ENCODE data around the gene CDK14.

The CDK14 gene

DNA sequence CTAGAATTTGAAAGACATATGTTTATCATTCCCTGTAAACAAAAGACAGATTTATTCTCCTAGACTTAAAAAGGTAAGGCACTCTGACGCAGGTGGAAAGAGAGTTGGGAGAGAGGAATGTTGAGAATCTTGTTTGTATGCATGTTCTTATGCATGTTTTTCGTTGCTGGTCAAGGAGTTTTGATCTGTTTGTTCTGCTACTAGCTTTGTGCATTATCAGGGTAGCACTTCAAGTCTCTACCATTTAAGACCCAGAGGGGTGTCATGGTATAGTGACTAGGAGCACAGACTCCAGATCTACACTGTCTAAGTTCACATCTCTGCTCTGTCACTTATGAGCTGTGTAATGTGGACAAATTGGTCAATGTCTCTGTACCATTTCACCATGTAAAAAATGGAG, 467.9 kb downstream of the CDK14 start:
- no peak overlapping the region for H3K9ac ChIP-seq (ENCODE audit: low read length)
- no peaks in the 10 kb centered on the region for H3K9me3 ChIP-seq (ENCODE audit: low read length)
- H3K4me1 ChIP-seq (ENCODE audit: insufficient read depth, low read length, severe bottlenecking): peaks cover 8% of the 10 kb centered on the region
- no peak overlapping the region for H2AFZ ChIP-seq (ENCODE audit: low read length)
- H3K9me2 ChIP-seq (ENCODE audit: low read depth, low read length): no peaks in the 10 kb centered on the region
- no peaks in the 10 kb centered on the region for H3K27me3 ChIP-seq (ENCODE audit: insufficient read depth, low read length)
- H4K20me1 ChIP-seq (ENCODE audit: insufficient read depth, low read length): no peaks in the 10 kb centered on the region
- H3K27ac ChIP-seq (ENCODE audit: low read depth, low read length, poor library complexity, severe bottlenecking): no peak overlapping the region
- no peak for TF ChIP-seq EZH2 (IDR thresholded peaks at IDR 0.05; ENCODE audit: borderline replicate concordance, low read length)
- TF ChIP-seq, protein P1, sequence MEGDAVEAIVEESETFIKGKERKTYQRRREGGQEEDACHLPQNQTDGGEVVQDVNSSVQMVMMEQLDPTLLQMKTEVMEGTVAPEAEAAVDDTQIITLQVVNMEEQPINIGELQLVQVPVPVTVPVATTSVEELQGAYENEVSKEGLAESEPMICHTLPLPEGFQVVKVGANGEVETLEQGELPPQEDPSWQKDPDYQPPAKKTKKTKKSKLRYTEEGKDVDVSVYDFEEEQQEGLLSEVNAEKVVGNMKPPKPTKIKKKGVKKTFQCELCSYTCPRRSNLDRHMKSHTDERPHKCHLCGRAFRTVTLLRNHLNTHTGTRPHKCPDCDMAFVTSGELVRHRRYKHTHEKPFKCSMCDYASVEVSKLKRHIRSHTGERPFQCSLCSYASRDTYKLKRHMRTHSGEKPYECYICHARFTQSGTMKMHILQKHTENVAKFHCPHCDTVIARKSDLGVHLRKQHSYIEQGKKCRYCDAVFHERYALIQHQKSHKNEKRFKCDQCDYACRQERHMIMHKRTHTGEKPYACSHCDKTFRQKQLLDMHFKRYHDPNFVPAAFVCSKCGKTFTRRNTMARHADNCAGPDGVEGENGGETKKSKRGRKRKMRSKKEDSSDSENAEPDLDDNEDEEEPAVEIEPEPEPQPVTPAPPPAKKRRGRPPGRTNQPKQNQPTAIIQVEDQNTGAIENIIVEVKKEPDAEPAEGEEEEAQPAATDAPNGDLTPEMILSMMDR (IDR thresholded peaks at IDR 0.05; ENCODE audit: low read length): no peak
- H3K79me2 ChIP-seq (ENCODE audit: insufficient read depth, low read length): no peaks in the 10 kb centered on the region
- peaks cover 10% of the 10 kb centered on the region; the same call in 1 of the 2 replicates for H3K36me3 ChIP-seq (ENCODE audit: insufficient read depth, low read length)
- no peak overlapping the region for H3K4me2 ChIP-seq (ENCODE audit: low read length)
- H3K4me3 ChIP-seq (ENCODE audit: low read depth, low read length, poor library complexity, severe bottlenecking): no peak overlapping the region
- no peaks in the 10 kb centered on the region for H3F3A ChIP-seq (ENCODE audit: insufficient read depth, low read length)

DNA sequence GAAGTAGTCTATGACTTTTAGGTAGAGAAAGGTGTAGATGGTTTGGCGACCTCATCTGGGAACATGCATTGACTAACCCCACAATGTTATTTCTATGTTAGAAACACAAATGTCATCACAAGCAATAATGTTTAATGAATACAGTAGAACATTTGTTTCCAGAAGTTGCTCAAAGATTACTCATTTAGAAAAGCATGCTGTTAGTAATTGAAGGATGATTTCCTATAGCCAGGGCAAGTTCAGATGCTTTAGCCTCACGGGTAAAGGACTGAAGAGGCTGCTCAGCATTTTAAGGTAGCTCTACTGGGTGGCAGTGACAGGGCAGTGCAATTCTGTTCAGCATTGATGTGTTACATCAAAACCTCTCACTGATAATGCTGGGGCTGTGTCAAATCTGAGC, 468.8 kb downstream of the CDK14 start:
- Histone ChIP-seq H3K9ac (ENCODE audit: low read length) (no peak overlapping the region), H3K27me3 (ENCODE audit: insufficient read depth, low read length) (no peaks in the 10 kb centered on the region), H3K9me3 (ENCODE audit: low read length) (no peaks in the 10 kb centered on the region), H3F3A (ENCODE audit: insufficient read depth, low read length) (no peaks in the 10 kb centered on the region), H3K4me3 (ENCODE audit: low read depth, low read length, poor library complexity, severe bottlenecking) (no peak overlapping the region), H3K4me2 (ENCODE audit: low read length) (no peak overlapping the region), H3K36me3 (ENCODE audit: insufficient read depth, low read length) (peaks cover 13% of the 10 kb centered on the region; the same call in 1 of the 2 replicates), H2AFZ (ENCODE audit: low read length) (no peak overlapping the region), H3K27ac (ENCODE audit: low read depth, low read length, poor library complexity, severe bottlenecking) (no peak overlapping the region), H3K4me1 (ENCODE audit: insufficient read depth, low read length, severe bottlenecking) (peaks cover 8% of the 10 kb centered on the region), H3K9me2 (ENCODE audit: low read depth, low read length) (no peaks in the 10 kb centered on the region), H3K79me2 (ENCODE audit: insufficient read depth, low read length) (no peaks in the 10 kb centered on the region), H4K20me1 (ENCODE audit: insufficient read depth, low read length) (no peaks in the 10 kb centered on the region)
- TF ChIP-seq, protein P1 (IDR thresholded peaks at IDR 0.05; ENCODE audit: low read length): no peak
- TF ChIP-seq EZH2 (IDR thresholded peaks at IDR 0.05; ENCODE audit: borderline replicate concordance, low read length): no peak

DNA sequence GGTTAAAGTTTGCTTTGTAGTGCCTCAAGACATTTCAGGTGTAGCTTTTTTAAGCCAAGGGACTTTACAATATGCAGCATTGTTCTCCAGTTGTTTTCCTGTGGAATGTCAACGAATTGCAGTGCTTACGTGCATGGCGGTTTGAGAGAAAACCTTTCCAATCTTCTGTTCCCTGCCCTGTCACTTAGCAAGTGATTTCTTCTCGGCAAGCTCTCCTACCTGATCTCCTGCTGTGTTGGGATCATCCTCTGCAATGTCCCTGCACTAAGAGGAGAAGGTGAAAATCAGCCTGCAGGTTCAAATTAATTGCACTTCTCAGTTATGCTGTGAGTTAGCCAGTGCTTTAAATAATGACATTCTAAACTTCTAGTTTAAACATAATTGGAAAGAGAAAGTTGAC, 470.5 kb downstream of the CDK14 start:
- Histone ChIP-seq H3K9me3 (ENCODE audit: low read length) (no peaks in the 10 kb centered on the region), H3K4me2 (ENCODE audit: low read length) (no peak overlapping the region), H3K36me3 (ENCODE audit: insufficient read depth, low read length) (peaks cover 26% of the 10 kb centered on the region), H3K4me3 (ENCODE audit: low read depth, low read length, poor library complexity, severe bottlenecking) (no peak overlapping the region), H4K20me1 (ENCODE audit: insufficient read depth, low read length) (no peaks in the 10 kb centered on the region), H3K9me2 (ENCODE audit: low read depth, low read length) (no peaks in the 10 kb centered on the region), H3K4me1 (ENCODE audit: insufficient read depth, low read length, severe bottlenecking) (peaks cover 8% of the 10 kb centered on the region), H3K27me3 (ENCODE audit: insufficient read depth, low read length) (no peaks in the 10 kb centered on the region), H3K27ac (ENCODE audit: low read depth, low read length, poor library complexity, severe bottlenecking) (no peak overlapping the region), H3K79me2 (ENCODE audit: insufficient read depth, low read length) (no peaks in the 10 kb centered on the region), H2AFZ (ENCODE audit: low read length) (no peak overlapping the region), H3K9ac (ENCODE audit: low read length) (no peak overlapping the region), H3F3A (ENCODE audit: insufficient read depth, low read length) (no peaks in the 10 kb centered on the region)
- TF ChIP-seq, protein P1 (IDR thresholded peaks at IDR 0.05; ENCODE audit: low read length): no peak
- TF ChIP-seq EZH2 (IDR thresholded peaks at IDR 0.05; ENCODE audit: borderline replicate concordance, low read length): no peak
